ENCODE measurements around the gene UBR1. TPM values are rescaled to one million over a fixed set of nuclear protein-coding genes. Genes with fewer than 3 reads are reported as not detected.

Gene UBR1
- total RNA-seq, 4 donors from 2014 or later = 21.3 to 40.7 (median 28.7) TPM

DNA sequence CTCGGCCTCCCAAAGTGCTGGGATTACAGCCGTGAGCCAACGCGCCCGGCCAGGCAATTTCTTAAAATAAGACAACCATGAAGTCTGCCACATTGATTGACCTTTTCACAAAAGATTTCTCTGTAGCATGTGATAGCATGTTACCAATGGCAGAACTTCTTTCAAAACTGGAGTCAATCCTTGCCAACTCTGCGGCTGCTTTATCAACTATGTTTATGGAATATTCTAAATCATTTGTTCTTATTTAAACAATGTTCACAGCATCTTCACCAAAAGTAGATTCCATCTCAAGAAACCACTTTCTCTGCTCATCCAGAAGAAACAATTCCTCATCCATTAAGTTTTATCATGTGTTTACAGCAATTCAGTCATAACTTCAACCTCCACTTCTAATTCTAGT, 9.4 kb downstream of the UBR1 start:
- intact Hi-C loops (cut with DNase I) = no loop called here
- DNase-seq (ENCODE audit: extremely low spot score) = no peak
- no peak overlapping the region for H3K27ac ChIP-seq (replicated peaks in 1 of 4)
- TF ChIP-seq, protein P1, sequence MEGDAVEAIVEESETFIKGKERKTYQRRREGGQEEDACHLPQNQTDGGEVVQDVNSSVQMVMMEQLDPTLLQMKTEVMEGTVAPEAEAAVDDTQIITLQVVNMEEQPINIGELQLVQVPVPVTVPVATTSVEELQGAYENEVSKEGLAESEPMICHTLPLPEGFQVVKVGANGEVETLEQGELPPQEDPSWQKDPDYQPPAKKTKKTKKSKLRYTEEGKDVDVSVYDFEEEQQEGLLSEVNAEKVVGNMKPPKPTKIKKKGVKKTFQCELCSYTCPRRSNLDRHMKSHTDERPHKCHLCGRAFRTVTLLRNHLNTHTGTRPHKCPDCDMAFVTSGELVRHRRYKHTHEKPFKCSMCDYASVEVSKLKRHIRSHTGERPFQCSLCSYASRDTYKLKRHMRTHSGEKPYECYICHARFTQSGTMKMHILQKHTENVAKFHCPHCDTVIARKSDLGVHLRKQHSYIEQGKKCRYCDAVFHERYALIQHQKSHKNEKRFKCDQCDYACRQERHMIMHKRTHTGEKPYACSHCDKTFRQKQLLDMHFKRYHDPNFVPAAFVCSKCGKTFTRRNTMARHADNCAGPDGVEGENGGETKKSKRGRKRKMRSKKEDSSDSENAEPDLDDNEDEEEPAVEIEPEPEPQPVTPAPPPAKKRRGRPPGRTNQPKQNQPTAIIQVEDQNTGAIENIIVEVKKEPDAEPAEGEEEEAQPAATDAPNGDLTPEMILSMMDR (IDR thresholded peaks at IDR 0.05) = no peak
- no peak for TF ChIP-seq POLR2A (IDR thresholded peaks at IDR 0.05; ENCODE audit: low read depth)
- TF ChIP-seq EP300 (IDR thresholded peaks at IDR 0.05) = no peak
- no peak for TF ChIP-seq POLR2AphosphoS5 (IDR thresholded peaks at IDR 0.05)
- peaks cover 12 to 38% (median 17%) of the 10 kb centered on the region in 4 donors for H3K4me1 ChIP-seq
- peaks cover 5 to 28% (median 21%) of the 10 kb centered on the region in 4 donors for H3K36me3 ChIP-seq
- H3K4me3 ChIP-seq = no peak overlapping the region
- no peaks in the 10 kb centered on the region for H3K9me3 ChIP-seq
- no peaks in the 10 kb centered on the region for H3K27me3 ChIP-seq
- WGBS = 92% methylated on average over 5 of the region's 6 CpGs

- H3K4me1 ChIP-seq = peaks cover 12 to 38% (median 17%) of the 10 kb centered on the region in 4 donors
- no peak overlapping the region for H3K27ac ChIP-seq (replicated peaks in 1 of 4)
- no peaks in the 10 kb centered on the region for H3K27me3 ChIP-seq
- intact Hi-C loops (cut with DNase I) = no loop called here
- 91% methylated on average over 8 of the region's 8 CpGs for WGBS
- H3K36me3 ChIP-seq = peaks cover 3 to 24% (median 16%) of the 10 kb centered on the region in 4 donors
- DNase-seq (ENCODE audit: extremely low spot score) = no peak
- H3K4me3 ChIP-seq = no peak overlapping the region
- no peaks in the 10 kb centered on the region for H3K9me3 ChIP-seq
- TF ChIP-seq POLR2AphosphoS5 (IDR thresholded peaks at IDR 0.05) = no peak
- TF ChIP-seq, protein P1 (IDR thresholded peaks at IDR 0.05) = no peak
- no peak for TF ChIP-seq EP300 (IDR thresholded peaks at IDR 0.05)
- TF ChIP-seq POLR2A (IDR thresholded peaks at IDR 0.05; ENCODE audit: low read depth) = no peak
These were observed 10.0 kb downstream of the UBR1 start for GRCh38 chr15:43095708-43096347.

GRCh38 chr15:43095243-43095642, 10.6 kb downstream of the UBR1 start:
- Histone ChIP-seq H3K4me1 (peaks cover 12 to 38% (median 17%) of the 10 kb centered on the region in 4 donors), H3K4me3 (no peak overlapping the region), H3K27me3 (no peaks in the 10 kb centered on the region), H3K9me3 (no peaks in the 10 kb centered on the region), H3K27ac (replicated peaks in 1 of 4) (no peak overlapping the region), H3K36me3 (peaks cover 0 to 18% (median 10%) of the 10 kb centered on the region in 4 donors)
- intact Hi-C loops (cut with DNase I) = no loop called here
- TF ChIP-seq POLR2AphosphoS5 (IDR thresholded peaks at IDR 0.05) (no peak), EP300 (IDR thresholded peaks at IDR 0.05) (no peak)
- TF ChIP-seq, protein P1 (IDR thresholded peaks at IDR 0.05) = no peak
- 52% methylated on average over 1 of the region's 1 CpG for WGBS
- DNase-seq (ENCODE audit: extremely low spot score) = no peak

DNA sequence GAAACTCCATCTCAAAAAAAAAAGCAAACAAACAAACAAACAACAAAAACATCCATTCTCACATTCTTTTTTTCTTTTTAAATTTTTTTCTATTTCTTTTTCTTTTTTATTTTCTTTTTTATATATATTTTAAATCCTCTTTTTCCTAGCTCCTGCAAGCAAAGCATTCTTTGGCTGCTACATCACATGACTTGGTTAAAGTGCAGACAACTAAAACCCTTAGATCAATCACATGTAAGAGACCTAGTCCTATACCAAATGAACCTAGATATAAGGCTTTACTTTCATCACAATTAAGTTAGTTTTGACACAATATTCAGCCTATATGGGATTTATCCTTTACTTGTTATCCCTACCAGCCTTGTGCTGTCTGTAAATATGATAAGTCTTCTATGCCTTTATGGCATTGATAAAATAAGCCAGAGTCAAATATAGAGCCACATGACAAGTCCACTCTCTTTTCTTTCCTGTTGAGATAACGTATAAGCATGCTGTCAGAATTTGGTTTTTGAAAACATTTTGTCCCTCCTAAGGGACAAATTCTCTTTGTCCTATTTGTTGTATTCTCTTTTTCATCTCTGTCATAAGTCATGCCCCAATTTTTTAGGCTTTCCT, 11.3 kb downstream of the UBR1 start:
- peaks cover 12 to 38% (median 17%) of the 10 kb centered on the region in 4 donors for H3K4me1 ChIP-seq
- no peak overlapping the region for H3K4me3 ChIP-seq
- no peak for DNase-seq (ENCODE audit: extremely low spot score)
- no peaks in the 10 kb centered on the region for H3K9me3 ChIP-seq
- 86% methylated on average over 1 of the region's 1 CpG for WGBS
- H3K36me3 ChIP-seq = peaks cover 0 to 13% (median 5%) of the 10 kb centered on the region in 4 donors
- H3K27ac ChIP-seq (replicated peaks in 1 of 4) = no peak overlapping the region
- TF ChIP-seq, protein P1 (IDR thresholded peaks at IDR 0.05) = no peak
- no peak for TF ChIP-seq POLR2A (IDR thresholded peaks at IDR 0.05; ENCODE audit: low read depth)
- intact Hi-C loops (cut with DNase I) = no loop called here
- H3K27me3 ChIP-seq = no peaks in the 10 kb centered on the region
